Retinal pigment epithelial cell (primary cell): ENCODE data around the gene MYPN.

Experiments used
- DNase-seq: peaks from one replicate; pipeline ENCODE4 v3.0.0-alpha.2; 2010; ENCODE audit warnings: low read depth
- H3K4me3 ChIP-seq: 2 replicates; pipeline ENCODE4 v1.5.1; 2011; ENCODE audit warnings: mild to moderate bottlenecking, low read length, control low read depth, moderate library complexity
- TF ChIP-seq, protein P1 (sequence below): conservative IDR thresholded peaks from 2 replicates; pipeline ENCODE4 v1.5.1; 2011; ENCODE audit warnings: low read depth, low read length, control low read depth, inconsistent platforms

The MYPN gene

DNA sequence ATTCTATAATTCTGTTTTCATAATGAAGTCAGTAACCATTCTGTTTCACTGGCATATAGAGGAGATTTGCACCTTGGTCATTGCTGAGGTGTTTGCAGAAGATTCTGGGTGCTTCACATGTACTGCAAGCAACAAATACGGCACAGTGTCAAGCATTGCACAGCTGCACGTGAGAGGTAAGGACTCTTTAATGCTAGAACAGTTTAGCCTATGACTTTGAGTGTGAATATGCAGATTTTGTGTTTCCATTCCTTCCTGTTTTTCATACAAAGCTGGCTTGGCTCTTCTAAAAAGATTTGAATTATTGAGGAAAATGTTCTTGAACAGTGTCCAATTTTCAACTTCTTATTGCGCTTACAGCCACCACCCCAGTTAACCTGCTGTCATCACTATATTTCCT lies 56.4 kb downstream of the MYPN start:
- no peak overlapping the region for H3K4me3 ChIP-seq
- no peak for DNase-seq
- TF ChIP-seq, protein P1, sequence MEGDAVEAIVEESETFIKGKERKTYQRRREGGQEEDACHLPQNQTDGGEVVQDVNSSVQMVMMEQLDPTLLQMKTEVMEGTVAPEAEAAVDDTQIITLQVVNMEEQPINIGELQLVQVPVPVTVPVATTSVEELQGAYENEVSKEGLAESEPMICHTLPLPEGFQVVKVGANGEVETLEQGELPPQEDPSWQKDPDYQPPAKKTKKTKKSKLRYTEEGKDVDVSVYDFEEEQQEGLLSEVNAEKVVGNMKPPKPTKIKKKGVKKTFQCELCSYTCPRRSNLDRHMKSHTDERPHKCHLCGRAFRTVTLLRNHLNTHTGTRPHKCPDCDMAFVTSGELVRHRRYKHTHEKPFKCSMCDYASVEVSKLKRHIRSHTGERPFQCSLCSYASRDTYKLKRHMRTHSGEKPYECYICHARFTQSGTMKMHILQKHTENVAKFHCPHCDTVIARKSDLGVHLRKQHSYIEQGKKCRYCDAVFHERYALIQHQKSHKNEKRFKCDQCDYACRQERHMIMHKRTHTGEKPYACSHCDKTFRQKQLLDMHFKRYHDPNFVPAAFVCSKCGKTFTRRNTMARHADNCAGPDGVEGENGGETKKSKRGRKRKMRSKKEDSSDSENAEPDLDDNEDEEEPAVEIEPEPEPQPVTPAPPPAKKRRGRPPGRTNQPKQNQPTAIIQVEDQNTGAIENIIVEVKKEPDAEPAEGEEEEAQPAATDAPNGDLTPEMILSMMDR = no peak

DNA sequence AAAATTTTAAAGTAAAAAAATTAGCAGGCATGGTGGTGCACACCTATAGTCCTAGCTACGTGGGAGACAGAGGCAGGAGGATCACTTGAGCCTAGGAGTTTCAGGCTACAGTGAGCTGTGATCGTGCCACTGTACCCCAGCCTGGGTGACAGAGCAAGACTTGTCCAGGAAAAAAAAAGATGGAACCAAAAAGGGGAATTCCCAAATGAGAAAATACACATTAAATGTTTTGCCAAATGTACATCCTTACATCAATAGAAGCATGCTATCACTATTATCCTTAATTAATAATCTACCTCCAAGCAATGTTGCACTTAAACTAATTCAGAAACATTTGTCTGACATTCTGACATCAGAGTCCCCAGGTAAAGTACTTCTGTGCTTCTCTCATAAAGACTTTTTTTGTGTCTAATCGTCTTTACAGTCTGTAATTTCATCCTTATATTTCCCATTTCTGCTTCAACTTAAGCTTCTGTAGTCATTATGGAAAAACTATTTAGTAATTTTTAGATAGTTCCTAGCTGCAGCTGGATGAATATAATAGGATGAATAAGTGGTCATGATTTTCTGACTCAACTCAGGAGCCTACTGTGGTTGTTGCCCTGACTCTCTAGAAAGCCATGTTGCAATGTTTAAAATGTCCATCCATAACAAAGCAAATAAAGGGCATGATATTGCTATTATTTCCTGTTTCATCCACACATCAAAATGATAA lies 57.7 kb downstream of the MYPN start:
- TF ChIP-seq, protein P1 = no peak
- H3K4me3 ChIP-seq = no peak overlapping the region
- no peak for DNase-seq

DNA sequence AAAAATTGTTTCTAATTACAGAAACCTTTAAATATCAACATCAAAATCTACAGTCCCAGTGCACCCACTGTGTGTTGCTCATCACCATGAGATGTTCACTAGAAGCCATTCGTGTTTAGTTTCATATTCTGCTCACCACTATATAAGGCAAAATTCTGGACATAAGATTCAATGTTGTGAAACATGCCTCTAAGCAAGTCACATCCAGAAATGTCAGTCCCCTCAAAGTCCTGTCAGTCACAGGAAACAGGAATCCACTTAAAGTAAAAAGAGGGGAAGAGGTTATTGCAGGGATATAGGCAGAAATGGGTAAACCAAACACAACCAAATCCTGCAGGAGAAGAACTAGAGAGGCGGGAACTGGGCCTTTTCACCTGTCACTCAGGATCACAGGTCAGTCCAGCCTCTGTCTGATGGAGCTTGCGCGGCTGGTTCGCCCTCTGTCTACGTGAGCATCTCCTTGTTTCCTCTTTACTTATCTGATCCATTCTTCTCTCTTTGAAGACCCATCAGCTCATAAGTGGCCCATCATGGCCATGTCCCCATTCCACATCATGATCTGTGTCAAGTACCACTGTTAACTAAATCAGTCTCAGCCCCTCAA lies 58.4 kb downstream of the MYPN start:
- no peak for DNase-seq

DNA sequence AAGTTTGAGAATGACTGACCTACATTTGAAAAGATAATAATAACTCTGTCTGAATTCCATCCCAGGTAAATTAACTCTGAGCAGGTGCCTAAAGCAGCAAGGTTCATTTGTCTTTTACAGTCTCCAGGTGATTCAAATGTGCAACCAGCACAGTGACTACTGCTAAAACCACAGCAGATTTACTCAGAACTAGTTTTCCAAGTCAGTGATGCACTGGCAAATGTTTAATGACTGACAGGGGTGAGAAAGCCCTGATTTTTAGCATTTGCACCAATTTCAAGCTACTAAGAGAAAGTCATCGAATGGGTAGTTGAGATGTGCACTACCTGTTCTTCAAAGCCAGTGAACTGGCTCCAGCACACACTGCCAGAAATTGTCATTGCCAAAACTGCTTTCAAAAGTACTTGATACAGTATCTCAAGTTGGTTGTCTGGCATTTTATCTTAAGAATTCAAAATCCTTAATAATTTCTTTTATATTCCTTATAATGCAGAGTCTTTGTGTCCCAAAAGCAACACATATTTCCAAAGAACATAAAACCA lies 62.3 kb downstream of the MYPN start:
- DNase-seq = no peak
- TF ChIP-seq, protein P1 = no peak
- H3K4me3 ChIP-seq = no peak overlapping the region

More for the DNA sequence above, 58.4 kb downstream of the MYPN start:
- TF ChIP-seq, protein P1 = no peak
- no peak overlapping the region for H3K4me3 ChIP-seq

DNA sequence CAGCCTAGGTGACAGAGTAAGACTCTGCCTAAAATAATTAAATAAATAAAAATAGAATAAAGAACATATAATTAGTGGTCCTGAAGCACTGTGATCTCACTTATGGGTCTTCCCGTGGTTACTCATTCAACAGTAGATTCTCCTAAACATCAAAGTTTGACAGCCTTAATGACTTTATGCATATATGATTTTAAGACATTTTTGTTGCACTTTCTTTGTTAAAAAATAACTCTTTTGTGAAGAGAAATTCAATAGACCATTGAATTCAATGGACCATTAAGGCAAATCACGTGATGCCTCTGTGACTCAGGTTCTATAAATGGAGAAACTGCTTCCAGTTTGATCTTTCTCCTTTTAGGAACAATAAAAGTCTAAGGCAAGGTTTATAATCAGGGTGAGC lies 63.0 kb downstream of the MYPN start:
- no peak for DNase-seq
- TF ChIP-seq, protein P1 = no peak
- no peak overlapping the region for H3K4me3 ChIP-seq

DNA sequence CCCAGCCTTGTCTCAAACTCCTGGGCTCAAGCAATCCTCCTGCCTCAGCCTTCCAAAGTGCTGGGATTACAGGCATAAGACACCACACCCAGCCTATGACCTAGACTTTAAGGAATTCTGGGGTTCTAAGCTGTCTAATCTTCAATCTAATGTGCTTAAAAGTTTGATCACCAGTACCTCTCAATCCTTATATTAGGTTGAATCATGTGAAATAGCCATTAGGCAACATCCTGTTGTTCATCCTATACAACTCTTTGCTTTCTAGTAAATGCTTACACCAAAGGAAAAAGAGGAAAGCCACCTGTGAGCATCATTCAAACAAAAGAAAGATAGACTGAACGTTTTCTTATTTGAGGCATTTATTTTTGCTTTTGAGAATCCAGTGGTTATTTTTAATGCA lies 66.7 kb downstream of the MYPN start:
- TF ChIP-seq, protein P1 = no peak
- H3K4me3 ChIP-seq = no peak overlapping the region
- no peak for DNase-seq

DNA sequence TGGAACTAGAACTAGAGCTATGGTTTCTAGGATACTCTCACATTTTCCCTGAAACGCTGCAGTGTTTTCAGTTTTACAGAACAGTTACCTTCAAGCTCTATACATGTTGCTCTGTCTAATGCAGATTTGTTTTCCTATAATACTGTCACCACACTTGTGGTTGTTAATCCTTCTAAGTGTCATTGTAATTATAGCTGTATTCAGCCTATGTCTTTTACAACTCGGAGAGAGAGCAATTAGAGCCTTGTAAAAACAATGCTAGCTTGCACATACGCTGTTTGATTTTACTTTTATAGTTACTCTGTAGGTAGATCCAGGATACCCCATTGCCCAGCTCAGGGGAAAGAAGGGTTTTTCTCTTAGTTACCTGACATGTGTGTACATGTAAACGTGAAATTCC lies 67.5 kb downstream of the MYPN start:
- DNase-seq = no peak
- no peak overlapping the region for H3K4me3 ChIP-seq
- TF ChIP-seq, protein P1 = no peak
